Gastrocnemius medialis (tissue), 4 donors: ENCODE measurements around the gene RPL21.

Experiments
- CTCF ChIP-seq, 5 experiments: fragments of 450-650 bp in 3 of 5; fragments of 200-600 bp in 2 of 5; sonication (generic) in 2 of 5; IDR thresholded peaks in 4 of 5; conservative IDR thresholded peaks in 1 of 5; 1 replicate in 4 of 5; 2 replicates in 1 of 5; pipeline ENCODE4 v1.5.1; 2016 to 2019; ENCODE audit warnings: antibody characterized with exemption in 5 of 5, mild to moderate bottlenecking in 3 of 5, moderate library complexity in 3 of 5
- POLR2A ChIP-seq, 2 donors: fragments of 450-650 bp; IDR thresholded peaks; one replicate each; pipeline ENCODE4 v1.6.1; 2017; ENCODE audit warnings: antibody characterized with exemption in 2 of 2, mild to moderate bottlenecking in 2 of 2, moderate library complexity in 2 of 2

GRCh38 chr13:27258637-27259386 is 7.5 kb downstream of the RPL21 start:
- TF ChIP-seq CTCF (IDR thresholded peaks at IDR 0.05 in 4 of 5, conservative IDR thresholded peaks at IDR 0.05 in 1 of 5) (no peak), POLR2A (IDR thresholded peaks at IDR 0.05) (no peak)
